ENCODE results near the gene CRYBG2.
"Not testable (repeated sequence)": the region's sequence is repeated elsewhere in the genome, so short reads cannot be mapped to it uniquely, and the experiment has no call there.

The CRYBG2 gene

GRCh38 chr1:26376050-26376449 lies 22.1 kb upstream of the CRYBG2 start:
- in situ Hi-C loops (cut with MboI; ENCODE audit: low pct_unique_long_range_greater_than_20kb, low sequenced_read_pairs, unreplicated experiment): no loop called here
- TF ChIP-seq CTCF (IDR thresholded peaks at IDR 0.05; ENCODE audit: extremely low read depth, insufficient read depth, missing control alignments): no peak
- no peak for DNase-seq (ENCODE audit: low spot score)

GRCh38 chr1:26375081-26375480 lies 21.2 kb upstream of the CRYBG2 start:
- TF ChIP-seq CTCF (IDR thresholded peaks at IDR 0.05; ENCODE audit: extremely low read depth, insufficient read depth, missing control alignments): no peak
- DNase-seq (ENCODE audit: low spot score): no peak
- in situ Hi-C loops (cut with MboI; ENCODE audit: low pct_unique_long_range_greater_than_20kb, low sequenced_read_pairs, unreplicated experiment): no loop called here

- in situ Hi-C loops (cut with MboI; ENCODE audit: low pct_unique_long_range_greater_than_20kb, low sequenced_read_pairs, unreplicated experiment); DNase-seq (ENCODE audit: low spot score): not testable (repeated sequence)
These were observed 20.4 kb upstream of the CRYBG2 start for GRCh38 chr1:26374361-26374760.

- TF ChIP-seq CTCF (IDR thresholded peaks at IDR 0.05; ENCODE audit: extremely low read depth, insufficient read depth, missing control alignments): no peak
- in situ Hi-C loops (cut with MboI; ENCODE audit: low pct_unique_long_range_greater_than_20kb, low sequenced_read_pairs, unreplicated experiment): no loop called here
- no peak for DNase-seq (ENCODE audit: low spot score)
These were observed 19.9 kb upstream of the CRYBG2 start for GRCh38 chr1:26373789-26374188.

GRCh38 chr1:26373281-26373680 lies 19.4 kb upstream of the CRYBG2 start:
- TF ChIP-seq CTCF (IDR thresholded peaks at IDR 0.05; ENCODE audit: extremely low read depth, insufficient read depth, missing control alignments): no peak
- in situ Hi-C loops (cut with MboI; ENCODE audit: low pct_unique_long_range_greater_than_20kb, low sequenced_read_pairs, unreplicated experiment): no loop called here
- no peak for DNase-seq (ENCODE audit: low spot score)

GRCh38 chr1:26372611-26373010 lies 18.7 kb upstream of the CRYBG2 start, which contains the start of gene ZNF683:
Gene ZNF683, minus strand, starts transcription at chr1:26372750. Its CDS starts 4,179 bp downstream, at chr1:26368571.
- in situ Hi-C loops (cut with MboI; ENCODE audit: low pct_unique_long_range_greater_than_20kb, low sequenced_read_pairs, unreplicated experiment): not testable (repeated sequence)

GRCh38 chr1:26372039-26372438 lies 18.1 kb upstream of the CRYBG2 start:
- in situ Hi-C loops (cut with MboI; ENCODE audit: low pct_unique_long_range_greater_than_20kb, low sequenced_read_pairs, unreplicated experiment): no loop called here
- DNase-seq (ENCODE audit: low spot score): no peak
- TF ChIP-seq CTCF (IDR thresholded peaks at IDR 0.05; ENCODE audit: extremely low read depth, insufficient read depth, missing control alignments): no peak

More at GRCh38 chr1:26372611-26373010, 18.7 kb upstream of the CRYBG2 start, which contains the start of gene ZNF683:
- DNase-seq (ENCODE audit: low spot score): not testable (repeated sequence)
